DOHH2 (cell line): ENCODE results near the gene SCN5A.
A peak's percentile ranks its signal among the peaks of the same experiment; 100 is the strongest.

Experiments used
- H3F3A ChIP-seq: fragments of 200-600 bp; sonication (generic), shearing (Covaris generic); 2 replicates; pipeline ENCODE4 v1.6.0; 2016; ENCODE audit warnings: antibody characterized with exemption, mild to moderate bottlenecking; ENCODE audit not compliant: control insufficient read depth, insufficient read depth
- H3K27ac ChIP-seq: fragments of 200-600 bp; sonication (generic); 2 replicates; pipeline ENCODE4 v1.5.1; 2014; ENCODE audit warnings: low read depth, mild to moderate bottlenecking, low read length, moderate library complexity
- H3K27me3 ChIP-seq: fragments of 200-600 bp; sonication (generic); 2 replicates; pipeline ENCODE4 v1.6.1; 2014; ENCODE audit warnings: mild to moderate bottlenecking, low read length, mixed read lengths; ENCODE audit not compliant: control insufficient read depth
- H3K36me3 ChIP-seq: fragments of 200-600 bp; sonication (generic); 2 replicates; pipeline ENCODE4 v1.6.1; 2014; ENCODE audit warnings: mild to moderate bottlenecking, low read length, moderate library complexity, mixed read lengths; ENCODE audit not compliant: control insufficient read depth
- H3K4me1 ChIP-seq: fragments of 200-600 bp; sonication (generic); 2 replicates; pipeline ENCODE4 v1.6.1; 2014; ENCODE audit warnings: mild to moderate bottlenecking, low read length, mixed read lengths; ENCODE audit not compliant: control insufficient read depth
- H3K4me2 ChIP-seq: fragments of 200-600 bp; sonication (generic); 2 replicates; pipeline ENCODE4 v1.6.0; 2014; ENCODE audit warnings: mild to moderate bottlenecking, low read length, moderate library complexity
- H3K4me3 ChIP-seq: fragments of 200-600 bp; sonication (generic); 2 replicates; pipeline ENCODE4 v1.5.1; 2014; ENCODE audit warnings: mild to moderate bottlenecking, low read length, mixed read lengths
- H3K79me2 ChIP-seq: fragments of 200-600 bp; sonication (generic); 2 replicates; pipeline ENCODE4 v1.6.1; 2014; ENCODE audit warnings: mild to moderate bottlenecking, low read length, mixed read lengths; ENCODE audit not compliant: control insufficient read depth
- H3K9me2 ChIP-seq: fragments of 200-600 bp; sonication (generic); replicated peaks from 2 replicates; pipeline ENCODE4 v1.6.1; 2014; ENCODE audit warnings: mild to moderate bottlenecking, low read length, mixed read lengths; ENCODE audit not compliant: control insufficient read depth
- H3K9me3 ChIP-seq: fragments of 200-600 bp; sonication (generic); 2 replicates; pipeline ENCODE4 v1.6.1; 2014; ENCODE audit warnings: antibody characterized with exemption, low read length, mixed read lengths; ENCODE audit not compliant: control insufficient read depth, insufficient read depth
- H4K20me1 ChIP-seq: fragments of 200-600 bp; sonication (generic); 2 replicates; pipeline ENCODE4 v1.6.0; 2014; ENCODE audit warnings: low read depth, mild to moderate bottlenecking, antibody characterized with exemption, low read length, moderate library complexity; ENCODE audit not compliant: control insufficient read depth, insufficient read depth
- EZH2phosphoT487 ChIP-seq: fragments of 200-600 bp; sonication (generic); IDR thresholded peaks from 2 replicates; pipeline ENCODE4 v1.6.1; 2017; ENCODE audit warnings: borderline replicate concordance, mild to moderate bottlenecking, antibody characterized with exemption, low read length, moderate library complexity, mixed read lengths
- TF ChIP-seq, protein P1 (sequence below): fragments of 200-600 bp; sonication (generic); IDR thresholded peaks from one replicate; pipeline ENCODE4 v1.5.1; 2014; ENCODE audit warnings: antibody characterized with exemption, mild to moderate bottlenecking, low read depth, low read length; ENCODE audit not compliant: poor library complexity, severe bottlenecking

Gene SCN5A

GRCh38 chr3:38652934-38653333 is 3.4 kb upstream of the SCN5A start:
- H3K79me2 ChIP-seq, result no peaks in the 10 kb centered on the region
- no peak overlapping the region for H3K4me3 ChIP-seq
- no peaks in the 10 kb centered on the region for H3K9me3 ChIP-seq
- no peaks in the 10 kb centered on the region for H3K36me3 ChIP-seq
- H3K4me2 ChIP-seq, result no peak overlapping the region
- 0 out of 2 replicates have a peak, but pooled peaks cover 3% of the 10 kb centered on the region for H3F3A ChIP-seq
- H3K27me3 ChIP-seq, result peaks cover 25% of the 10 kb centered on the region
- H3K27ac ChIP-seq, result no peak overlapping the region
- no peaks in the 10 kb centered on the region for H4K20me1 ChIP-seq
- no peaks in the 10 kb centered on the region; the same call in 1 of the 2 replicates for H3K4me1 ChIP-seq
- TF ChIP-seq, protein P1, sequence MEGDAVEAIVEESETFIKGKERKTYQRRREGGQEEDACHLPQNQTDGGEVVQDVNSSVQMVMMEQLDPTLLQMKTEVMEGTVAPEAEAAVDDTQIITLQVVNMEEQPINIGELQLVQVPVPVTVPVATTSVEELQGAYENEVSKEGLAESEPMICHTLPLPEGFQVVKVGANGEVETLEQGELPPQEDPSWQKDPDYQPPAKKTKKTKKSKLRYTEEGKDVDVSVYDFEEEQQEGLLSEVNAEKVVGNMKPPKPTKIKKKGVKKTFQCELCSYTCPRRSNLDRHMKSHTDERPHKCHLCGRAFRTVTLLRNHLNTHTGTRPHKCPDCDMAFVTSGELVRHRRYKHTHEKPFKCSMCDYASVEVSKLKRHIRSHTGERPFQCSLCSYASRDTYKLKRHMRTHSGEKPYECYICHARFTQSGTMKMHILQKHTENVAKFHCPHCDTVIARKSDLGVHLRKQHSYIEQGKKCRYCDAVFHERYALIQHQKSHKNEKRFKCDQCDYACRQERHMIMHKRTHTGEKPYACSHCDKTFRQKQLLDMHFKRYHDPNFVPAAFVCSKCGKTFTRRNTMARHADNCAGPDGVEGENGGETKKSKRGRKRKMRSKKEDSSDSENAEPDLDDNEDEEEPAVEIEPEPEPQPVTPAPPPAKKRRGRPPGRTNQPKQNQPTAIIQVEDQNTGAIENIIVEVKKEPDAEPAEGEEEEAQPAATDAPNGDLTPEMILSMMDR, result no peak
- no peak for TF ChIP-seq EZH2phosphoT487
- no peaks in the 10 kb centered on the region for H3K9me2 ChIP-seq

GRCh38 chr3:38651153-38651789 is 1.8 kb upstream of the SCN5A start:
- H3K9me2 ChIP-seq, result no peaks in the 10 kb centered on the region
- H4K20me1 ChIP-seq, result no peaks in the 10 kb centered on the region
- H3K36me3 ChIP-seq, result no peaks in the 10 kb centered on the region
- H3K27ac ChIP-seq, result no peak overlapping the region
- no peaks in the 10 kb centered on the region for H3K9me3 ChIP-seq
- TF ChIP-seq, protein P1, result peak; percentile 96
- TF ChIP-seq EZH2phosphoT487, result no peak
- no peaks in the 10 kb centered on the region for H3K79me2 ChIP-seq
- 0 out of 2 replicates have a peak, but pooled peaks cover 3% of the 10 kb centered on the region for H3F3A ChIP-seq
- no peak overlapping the region for H3K4me3 ChIP-seq
- H3K4me2 ChIP-seq, result no peak overlapping the region
- H3K27me3 ChIP-seq, result peaks cover 20% of the 10 kb centered on the region
- no peaks in the 10 kb centered on the region; the same call in 1 of the 2 replicates for H3K4me1 ChIP-seq

DNA sequence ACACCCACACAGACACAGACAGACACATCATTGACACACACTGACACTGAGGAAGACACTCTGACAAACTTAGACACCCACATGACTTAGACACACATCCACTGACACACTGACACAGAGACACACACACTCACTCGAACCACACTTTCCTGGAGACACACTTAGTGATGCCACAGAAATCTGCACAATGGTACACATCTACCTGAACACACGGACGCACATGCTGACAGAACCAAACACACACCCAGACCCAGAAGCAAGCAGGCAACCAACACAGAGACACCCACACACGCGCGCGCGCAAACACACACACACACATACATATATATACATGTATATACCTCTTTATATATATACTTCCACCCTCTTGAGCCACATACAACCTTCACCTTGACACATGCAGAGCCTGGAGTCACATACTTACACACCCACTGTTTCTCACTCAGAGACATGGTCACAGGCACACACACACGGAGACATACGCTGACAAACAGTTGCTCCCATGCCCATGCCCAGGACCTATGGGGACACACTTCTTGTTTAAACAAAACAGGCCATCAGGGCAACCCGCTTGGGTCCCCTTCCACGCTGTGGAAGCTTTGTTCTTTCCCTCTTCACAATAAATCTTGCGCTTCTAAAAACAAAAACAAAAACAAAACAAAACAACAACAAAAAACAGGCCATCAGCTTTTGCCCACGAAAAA is 913 bp upstream of the SCN5A start:
- H3K4me3 ChIP-seq, result no peak overlapping the region
- no peaks in the 10 kb centered on the region for H3K79me2 ChIP-seq
- no peak overlapping the region for H3K27ac ChIP-seq
- no peaks in the 10 kb centered on the region; the same call in 1 of the 2 replicates for H3K4me1 ChIP-seq
- TF ChIP-seq EZH2phosphoT487, result no peak
- TF ChIP-seq, protein P1, result no peak
- peaks cover 20% of the 10 kb centered on the region for H3K27me3 ChIP-seq
- H3K9me3 ChIP-seq, result no peaks in the 10 kb centered on the region
- H3F3A ChIP-seq, result 0 out of 2 replicates have a peak, but pooled peaks cover 3% of the 10 kb centered on the region
- no peaks in the 10 kb centered on the region for H3K9me2 ChIP-seq
- H3K36me3 ChIP-seq, result no peaks in the 10 kb centered on the region
- no peaks in the 10 kb centered on the region for H4K20me1 ChIP-seq
- H3K4me2 ChIP-seq, result no peak overlapping the region
